Transverse colon (tissue), 4 donors: Measurements from ENCODE around the gene MYO18B.

ENCODE experiments used
- POLR2A ChIP-seq: fragments of 450-650 bp; IDR thresholded peaks from one replicate; pipeline ENCODE4 v1.6.1; 2016; ENCODE audit warnings: antibody characterized with exemption, mild to moderate bottlenecking, moderate library complexity
- POLR2AphosphoS5 ChIP-seq, 3 donors: sonication (generic); formaldehyde crosslinking; IDR thresholded peaks; one replicate each; pipeline ENCODE4 v1.6.1; 2016; ENCODE audit warnings: antibody characterized with exemption in 3 of 3
- TF ChIP-seq, protein P1 (sequence below), 5 experiments: fragments of 200-600 bp in 3 of 5; fragments of 450-650 bp in 2 of 5; sonication (generic) in 3 of 5; IDR thresholded peaks; 1 replicate in 2 of 5; 2 replicates in 3 of 5; pipeline ENCODE4 v1.5.1; 2016 to 2017; ENCODE audit warnings: antibody characterized with exemption in 5 of 5, inconsistent platforms in 3 of 5, mild to moderate bottlenecking in 2 of 5, moderate library complexity in 1 of 5

DNA sequence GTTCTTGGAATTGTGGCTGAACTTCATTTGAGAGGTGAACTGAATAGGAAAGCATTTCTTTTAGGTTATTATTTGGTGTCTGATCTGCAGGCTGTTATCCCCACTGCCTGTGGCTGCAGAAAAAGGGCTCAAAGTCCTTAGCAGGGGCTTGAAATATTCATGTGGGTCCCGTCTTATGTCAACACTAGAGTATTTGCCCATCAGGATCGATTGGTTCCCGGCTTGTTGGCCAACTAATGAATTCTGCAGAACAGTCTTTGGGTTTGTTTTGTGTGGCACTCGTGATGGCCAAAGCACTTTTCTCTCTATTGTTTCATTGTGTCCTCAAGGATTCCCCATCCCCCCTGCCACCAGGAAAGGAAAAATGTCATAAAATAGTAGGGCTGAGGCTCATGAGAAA is 211.9 kb downstream of the MYO18B start:
- TF ChIP-seq, protein P1, sequence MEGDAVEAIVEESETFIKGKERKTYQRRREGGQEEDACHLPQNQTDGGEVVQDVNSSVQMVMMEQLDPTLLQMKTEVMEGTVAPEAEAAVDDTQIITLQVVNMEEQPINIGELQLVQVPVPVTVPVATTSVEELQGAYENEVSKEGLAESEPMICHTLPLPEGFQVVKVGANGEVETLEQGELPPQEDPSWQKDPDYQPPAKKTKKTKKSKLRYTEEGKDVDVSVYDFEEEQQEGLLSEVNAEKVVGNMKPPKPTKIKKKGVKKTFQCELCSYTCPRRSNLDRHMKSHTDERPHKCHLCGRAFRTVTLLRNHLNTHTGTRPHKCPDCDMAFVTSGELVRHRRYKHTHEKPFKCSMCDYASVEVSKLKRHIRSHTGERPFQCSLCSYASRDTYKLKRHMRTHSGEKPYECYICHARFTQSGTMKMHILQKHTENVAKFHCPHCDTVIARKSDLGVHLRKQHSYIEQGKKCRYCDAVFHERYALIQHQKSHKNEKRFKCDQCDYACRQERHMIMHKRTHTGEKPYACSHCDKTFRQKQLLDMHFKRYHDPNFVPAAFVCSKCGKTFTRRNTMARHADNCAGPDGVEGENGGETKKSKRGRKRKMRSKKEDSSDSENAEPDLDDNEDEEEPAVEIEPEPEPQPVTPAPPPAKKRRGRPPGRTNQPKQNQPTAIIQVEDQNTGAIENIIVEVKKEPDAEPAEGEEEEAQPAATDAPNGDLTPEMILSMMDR (IDR thresholded peaks at IDR 0.05) = no peak
- TF ChIP-seq POLR2AphosphoS5 (IDR thresholded peaks at IDR 0.05) (no peak), POLR2A (no peak)
